SKM-1 treated with dmso at 0.1 percent for 144 hours (cell line): ENCODE data around the gene GID4.

ENCODE experiments used
- DNase-seq: peaks from one replicate; lab custom pipeline; 2025; ENCODE audit not compliant: unreplicated experiment; lab: John Stamatoyannopoulos, UW

The GID4 gene

DNA sequence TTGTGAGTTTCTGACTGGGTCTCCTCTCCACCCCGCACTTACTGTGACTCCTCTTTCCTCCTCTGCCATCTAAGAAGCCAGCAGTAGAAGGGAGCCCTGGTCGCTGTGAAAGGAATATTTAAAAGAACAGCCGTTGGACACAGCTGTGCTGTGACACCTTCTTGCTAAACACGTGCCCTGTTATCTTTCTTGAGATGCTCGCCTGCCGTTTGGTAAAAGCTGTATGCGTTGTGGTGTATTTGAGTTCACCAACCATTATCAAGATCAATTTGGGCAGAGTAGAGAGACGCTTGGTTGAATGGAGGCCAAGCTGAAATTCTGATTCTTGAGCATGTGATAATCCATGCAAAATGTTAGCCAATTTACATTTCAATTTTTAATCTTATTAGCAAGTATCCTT, 3.8 kb downstream of the GID4 start:
- no peak for DNase-seq

DNA sequence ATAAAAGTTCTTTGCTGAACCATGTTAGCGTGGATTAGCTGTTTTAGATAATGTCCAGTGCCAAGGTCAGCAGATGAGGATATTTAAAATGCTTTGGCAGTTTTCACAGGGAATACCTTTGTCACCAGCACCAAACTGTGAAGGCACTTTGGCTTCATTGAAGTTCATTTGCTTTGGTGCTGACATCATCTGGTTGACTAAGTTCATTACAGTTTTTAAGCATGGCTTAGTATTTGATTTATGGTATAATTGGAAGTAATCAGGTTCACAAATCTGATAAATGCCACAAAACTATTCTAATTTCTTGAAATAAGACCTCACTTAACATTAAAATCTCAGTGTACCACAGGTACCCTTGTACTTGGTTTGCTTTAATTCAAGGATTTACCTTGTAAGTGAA, 4.3 kb downstream of the GID4 start:
- no peak for DNase-seq

DNA sequence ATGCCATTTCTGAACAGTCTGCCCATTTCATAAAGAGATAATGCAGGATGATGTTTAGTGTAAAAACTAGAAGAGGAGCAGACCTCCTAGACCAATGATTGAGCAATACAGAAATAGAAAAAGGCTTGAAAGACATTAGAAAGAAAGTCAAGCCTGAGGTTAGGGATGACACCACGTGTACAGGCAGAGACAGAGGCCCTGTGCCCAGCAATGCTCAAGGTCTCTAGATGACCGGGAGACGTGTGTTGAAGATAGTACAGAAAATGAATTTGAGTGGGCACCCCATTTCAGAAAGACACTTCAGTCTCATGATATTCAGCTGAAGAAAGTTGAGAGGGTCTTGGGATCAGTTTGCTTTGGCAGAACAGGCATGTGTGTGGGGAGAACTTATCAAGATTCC, 5.4 kb downstream of the GID4 start:
- DNase-seq, result no peak

DNA sequence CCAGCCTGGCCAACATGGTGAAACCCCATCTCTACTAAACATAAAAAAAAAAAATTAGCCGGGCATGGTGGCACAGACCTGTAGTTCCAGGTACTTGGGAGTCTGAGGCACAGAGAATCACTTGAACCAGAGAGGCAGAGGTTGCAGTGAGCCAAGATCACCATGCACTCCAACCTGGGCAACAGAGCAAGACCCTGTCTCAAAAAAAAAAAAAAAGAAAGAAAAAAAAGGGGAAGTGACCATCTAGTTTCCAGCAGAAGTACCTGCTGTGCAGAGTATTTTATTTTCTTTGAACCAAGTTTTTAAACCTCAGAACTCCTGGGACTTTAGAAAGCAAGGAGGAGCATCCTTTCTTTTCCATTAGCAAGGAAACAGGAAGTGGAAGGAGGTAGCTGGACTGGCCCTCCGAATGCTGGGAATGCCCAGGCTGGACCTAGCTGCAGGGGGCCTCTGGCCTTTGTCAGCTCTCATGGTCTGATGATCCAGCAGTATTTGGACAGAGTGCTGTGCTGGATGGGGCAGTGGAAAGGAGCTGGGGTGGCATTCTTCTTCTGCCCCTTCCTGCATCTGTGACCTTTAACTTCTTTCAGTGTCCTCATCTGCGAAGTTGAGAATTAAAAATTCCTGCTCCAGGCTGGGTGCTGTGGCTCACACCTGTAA, 6.6 kb downstream of the GID4 start:
- no peak for DNase-seq

DNA sequence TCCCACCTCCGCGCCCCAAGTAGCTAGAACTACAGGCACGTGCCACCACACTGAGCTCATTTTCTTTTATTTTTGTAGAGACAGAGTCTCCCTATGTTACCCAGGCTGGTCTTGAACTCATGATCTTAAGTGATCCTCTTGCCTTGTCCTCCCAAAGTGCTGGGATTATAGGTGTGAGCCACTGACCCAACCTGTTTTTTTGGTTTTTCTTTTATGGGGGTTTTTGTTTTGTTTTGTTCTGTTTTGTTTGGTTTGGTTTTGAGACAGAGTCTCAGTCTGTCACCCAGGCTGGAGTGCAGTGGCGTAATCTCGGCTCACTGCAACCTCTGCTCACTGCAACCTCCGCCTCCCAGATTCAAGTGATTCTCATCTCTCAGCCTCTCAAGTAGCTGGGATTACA, 16.4 kb downstream of the GID4 start:
- no peak for DNase-seq

DNA sequence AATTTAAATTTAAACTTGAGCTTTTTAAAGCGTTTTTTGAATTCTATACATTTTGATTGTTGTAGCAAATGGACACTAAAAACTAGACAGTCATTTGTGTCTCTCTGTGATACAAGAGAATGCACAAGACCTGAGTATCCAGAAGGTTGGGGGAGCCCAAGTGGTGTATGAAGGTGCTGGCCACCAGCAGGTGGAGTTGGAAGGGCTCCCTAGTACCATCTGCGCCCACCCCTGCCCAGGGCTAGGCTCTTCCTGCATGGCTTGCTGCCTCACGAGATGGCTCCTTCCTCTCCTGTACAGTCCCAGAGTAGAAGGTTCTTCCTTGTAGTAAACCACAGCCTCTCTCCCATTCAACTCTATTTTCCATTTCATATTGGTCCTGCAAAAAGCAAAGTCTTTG, 17.0 kb downstream of the GID4 start:
- DNase-seq, result no peak

DNA sequence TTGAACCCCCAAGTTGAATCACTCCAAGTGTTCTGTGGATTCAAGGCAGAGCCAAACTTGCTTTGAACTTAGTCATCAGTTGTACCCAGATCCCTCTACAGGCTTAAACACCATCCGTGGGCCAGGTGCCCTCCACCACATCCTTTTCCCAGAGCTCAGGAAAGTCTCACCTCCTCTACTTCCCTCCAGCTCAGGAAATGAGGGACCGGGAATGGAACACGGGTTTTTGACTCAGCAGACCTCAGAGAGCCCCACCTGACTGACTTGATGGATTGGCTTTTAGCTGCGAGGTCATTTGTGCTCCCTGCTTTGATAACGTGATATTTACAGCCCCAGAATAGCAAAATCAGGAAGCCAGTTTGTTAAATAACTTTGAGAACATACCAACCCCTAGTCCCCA, 20.1 kb downstream of the GID4 start:
- no peak for DNase-seq

DNA sequence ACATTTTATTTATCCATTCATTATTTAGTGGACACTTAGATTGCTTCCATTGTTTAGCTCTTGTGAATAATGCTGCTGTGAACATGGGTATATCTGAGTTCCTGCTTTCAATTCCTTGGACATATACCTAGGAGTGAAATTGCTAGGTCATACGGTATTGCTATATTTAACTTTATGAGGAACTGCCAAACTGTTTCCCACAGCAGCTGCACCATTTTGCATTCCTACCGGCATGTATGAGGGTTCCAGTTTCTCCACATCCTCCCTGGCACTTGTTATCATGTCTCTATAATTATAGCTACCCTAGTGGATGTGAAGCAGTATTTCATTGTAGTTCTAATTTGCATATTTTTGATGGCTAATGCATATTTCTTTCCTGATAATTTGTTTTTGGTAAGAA, 24.8 kb downstream of the GID4 start:
- no peak for DNase-seq

DNA sequence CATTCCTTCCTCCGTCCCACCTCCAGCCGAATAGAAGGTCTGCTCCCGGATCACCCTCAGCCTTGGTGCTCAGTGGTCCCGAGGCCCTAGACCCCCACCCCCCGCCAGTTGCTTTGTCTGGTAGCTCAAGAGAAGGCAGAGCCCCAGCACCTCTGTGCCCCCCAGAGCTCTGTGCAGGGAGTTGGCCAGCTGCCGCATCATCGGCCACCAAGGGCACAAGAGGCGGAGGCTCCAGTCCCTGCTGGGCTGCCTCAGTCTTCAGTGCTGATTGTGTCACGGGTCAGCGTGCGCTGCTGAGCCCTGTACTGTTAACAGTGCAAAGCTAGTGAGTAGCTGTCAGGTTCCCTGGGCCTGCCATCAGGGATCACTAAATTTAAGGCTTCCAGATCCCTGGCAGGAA, 26.3 kb downstream of the GID4 start:
- no peak for DNase-seq

DNA sequence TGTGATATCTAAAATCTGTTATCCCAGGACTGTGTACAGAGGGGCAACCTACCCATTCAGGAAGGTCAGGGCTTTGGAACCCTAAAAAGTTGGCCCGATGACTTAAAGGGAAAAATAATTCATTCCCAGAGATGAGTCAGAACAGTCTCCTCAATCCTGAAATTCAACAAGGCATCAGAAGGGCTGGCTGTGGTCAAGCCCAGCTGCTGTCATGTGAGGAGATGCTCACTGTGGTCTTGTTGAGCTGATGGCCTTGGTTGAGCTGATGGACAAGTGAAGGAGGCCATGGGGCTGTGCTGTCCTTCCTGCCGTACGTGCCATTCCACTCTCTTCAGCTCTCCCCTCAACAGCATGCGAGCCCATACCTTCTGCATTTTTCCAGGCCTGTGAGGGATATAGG, 27.7 kb downstream of the GID4 start:
- DNase-seq, result no peak

DNA sequence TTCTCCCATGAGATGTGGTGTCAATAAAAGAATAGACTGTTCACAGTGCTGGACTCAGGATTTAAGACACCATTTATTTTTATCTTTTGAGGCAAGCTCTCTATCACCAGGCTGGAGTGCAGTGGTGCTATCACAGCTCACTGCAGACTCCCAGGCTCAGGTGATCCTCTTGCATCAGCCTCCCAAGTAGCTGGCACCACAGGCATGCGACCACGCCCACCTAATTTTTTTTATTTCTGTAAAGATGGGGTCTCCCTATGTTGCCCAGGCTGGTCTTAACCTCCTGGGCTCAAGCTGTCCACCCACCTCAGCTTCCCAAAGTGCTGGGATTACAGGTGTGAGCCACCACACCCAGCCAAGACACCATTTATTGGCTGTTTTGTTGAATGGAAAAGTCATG, 29.9 kb downstream of the GID4 start:
- DNase-seq, result no peak

DNA sequence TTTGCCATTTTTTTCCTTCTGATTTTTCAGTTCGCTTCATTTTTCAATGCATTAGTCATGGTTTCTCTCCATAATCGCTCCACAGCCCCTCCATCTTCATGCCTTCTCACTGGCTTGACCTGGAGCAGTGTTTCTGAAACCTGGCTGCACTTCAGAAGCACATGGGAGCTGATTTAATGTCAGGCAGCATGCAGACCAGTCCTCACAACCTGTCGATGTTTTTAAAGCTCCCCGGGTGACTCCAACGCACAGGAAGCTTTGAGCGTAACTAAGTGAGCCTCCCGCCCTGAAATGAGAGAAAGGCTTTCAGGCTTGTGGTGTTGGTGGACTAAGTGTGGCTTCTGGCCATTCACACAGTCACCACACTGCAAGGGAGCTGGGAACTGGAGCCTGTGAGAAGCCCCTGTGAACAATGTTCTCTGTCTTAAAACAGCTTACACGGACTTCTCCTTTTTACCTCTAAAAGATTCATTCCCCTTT, 31.7 kb downstream of the GID4 start:
- no peak for DNase-seq

DNA sequence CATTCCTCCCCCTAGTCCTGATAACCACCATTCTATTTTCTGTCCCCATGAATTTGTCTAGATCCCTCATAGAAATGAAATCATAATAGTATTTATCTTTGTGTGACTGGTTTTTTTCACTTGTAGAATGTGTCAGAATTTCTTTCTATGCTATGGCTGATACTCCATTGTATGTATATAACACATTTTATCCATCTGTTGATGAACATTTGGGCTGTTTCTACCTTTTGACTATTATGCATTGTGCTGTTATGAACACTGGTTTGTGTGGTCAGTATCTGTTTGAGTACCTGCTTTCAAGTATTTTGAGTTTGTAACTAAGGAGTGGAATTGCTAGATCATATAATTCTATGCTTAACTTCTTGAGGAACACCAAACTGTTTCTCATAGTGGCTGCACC, 32.5 kb downstream of the GID4 start:
- no peak for DNase-seq

DNA sequence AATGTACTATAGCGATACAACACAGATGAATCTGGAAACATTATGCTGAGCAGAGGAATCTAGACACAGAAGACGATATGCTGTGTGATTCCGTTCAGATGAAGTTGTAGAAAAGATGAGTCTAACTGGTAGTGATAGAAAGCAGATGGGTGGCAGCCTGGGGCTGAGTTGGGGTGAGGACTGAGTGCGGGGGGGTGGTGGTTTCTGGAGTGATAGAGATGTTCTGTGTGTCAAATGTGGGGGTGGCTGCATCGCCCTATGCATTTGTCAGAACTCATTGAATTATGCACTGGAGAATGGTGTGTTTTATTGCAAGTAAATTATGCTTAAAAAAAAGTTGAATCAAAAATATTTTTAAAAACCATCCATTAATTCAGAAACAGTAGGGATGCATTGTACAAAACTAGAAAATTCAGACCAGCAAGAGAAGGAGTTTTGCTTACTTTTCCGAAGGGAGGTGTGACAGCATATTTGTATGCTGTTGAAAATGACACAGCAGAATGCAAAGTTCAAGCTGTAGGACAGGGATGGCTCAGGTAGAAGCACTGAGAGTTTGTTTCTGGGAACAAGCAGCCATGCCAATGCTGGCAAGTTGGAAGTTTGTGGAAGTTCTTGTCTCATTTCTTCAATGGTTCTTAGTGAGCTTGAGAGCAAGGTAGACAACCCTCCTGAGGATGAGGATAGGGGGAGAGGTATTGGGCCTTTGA, 35.5 kb downstream of the GID4 start:
- DNase-seq, result no peak

DNA sequence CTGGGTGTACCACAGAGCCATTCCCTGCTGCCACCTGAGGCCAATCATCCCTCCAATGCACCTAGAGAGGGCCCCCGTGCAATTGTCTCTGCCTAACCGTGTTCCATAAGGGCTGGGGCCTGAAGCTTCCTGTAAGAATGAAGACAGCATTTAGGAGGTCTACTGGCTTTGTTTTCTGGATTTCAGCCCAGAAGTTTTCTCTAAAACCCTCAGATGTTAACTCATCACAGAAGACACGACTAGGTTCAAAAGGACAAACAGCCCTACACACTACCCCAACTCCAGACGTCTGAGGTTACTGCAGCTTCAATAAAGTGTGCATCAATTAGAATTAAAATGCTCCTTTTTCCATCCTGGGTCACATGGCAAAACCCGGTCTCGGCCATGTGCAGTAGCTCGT, 37.7 kb downstream of the GID4 start:
- DNase-seq, result no peak

DNA sequence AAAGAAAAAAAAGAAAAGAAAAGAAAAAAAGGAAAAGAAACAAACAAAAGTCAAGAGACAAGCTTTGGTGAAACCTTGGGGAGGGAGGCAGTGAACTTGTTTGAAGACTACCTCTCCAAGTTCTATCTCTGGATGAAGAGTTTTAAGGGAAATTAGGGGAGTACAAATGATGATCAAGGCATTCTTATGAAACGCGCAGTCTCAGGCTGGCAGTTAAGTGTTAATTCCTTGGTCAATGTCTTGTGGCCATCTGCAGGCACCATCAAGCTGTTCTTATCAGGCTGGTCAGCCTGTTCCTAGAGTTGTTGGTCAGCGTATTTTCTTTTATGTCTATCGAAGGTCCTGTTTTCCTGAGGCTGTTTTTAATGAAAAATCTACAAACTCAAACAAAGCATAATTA, 40.3 kb downstream of the GID4 start:
- DNase-seq, result no peak

DNA sequence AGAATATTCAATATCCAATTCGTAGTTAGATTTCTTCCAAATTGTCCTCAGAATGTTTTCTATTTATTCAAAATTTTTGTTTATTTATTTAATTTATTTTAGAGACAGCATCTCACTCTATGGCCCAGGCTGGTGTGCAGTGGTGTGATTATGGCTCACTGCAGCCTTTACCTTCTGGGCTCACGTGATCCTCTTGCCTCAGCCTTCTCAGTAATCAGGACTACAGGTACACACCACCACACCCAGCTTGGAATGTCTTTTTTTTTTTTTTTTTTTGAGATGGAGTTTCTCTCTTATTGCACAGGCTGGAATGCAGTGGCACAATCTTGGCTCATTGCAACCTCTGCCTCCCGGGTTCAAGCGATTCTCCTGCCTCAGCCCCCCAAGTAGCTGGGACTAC, 45.0 kb downstream of the GID4 start:
- DNase-seq, result no peak

DNA sequence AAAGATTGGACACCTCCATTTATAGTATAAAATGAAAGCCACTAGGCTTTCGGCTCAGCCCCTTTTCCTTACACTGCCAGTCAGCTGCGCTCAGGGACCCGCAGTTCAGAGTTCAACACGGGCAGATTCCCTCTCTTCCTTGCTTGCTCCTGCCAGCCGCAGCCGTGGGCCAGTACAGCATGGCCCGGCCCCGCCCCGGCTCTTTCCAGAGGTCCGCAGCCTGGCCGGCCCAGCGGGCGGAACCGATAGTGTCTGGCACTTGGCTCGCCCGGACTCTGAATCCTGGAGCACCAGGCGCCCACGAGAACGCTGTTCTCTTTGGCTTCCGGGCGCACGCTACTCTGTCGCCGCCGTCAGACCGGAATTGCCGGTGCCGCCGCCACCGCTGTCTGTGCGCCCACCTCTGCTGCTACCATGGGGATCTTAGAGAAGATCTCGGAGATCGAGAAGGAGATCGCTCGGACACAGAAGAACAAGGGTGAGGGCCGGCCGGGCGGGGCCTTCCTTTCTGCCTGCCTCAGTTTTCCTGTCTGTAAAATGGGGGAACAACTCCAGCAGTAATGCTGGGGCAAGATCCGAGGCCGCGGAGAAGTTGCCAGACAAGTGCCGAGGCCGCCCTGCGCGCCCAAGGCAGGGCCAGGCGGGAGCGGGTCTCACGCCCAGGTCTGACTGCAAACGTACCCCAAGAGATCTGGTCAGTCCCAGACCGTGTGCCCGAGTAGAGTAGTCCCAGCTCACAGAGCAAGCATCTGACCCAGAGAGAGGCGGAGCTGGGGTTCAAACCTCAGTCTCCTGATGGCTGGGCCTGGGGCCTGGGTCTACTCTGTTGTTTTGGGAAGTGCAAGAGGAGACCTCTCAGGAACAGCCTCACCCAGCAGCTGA, 48.6 kb downstream of the GID4 start, which contains the start of gene DRG2:
Gene DRG2 (plus strand): TSS at position 339 of the 882 bp plus-strand sequence. CDS start 76 bp downstream, at position 415.
- peak; percentile 87 for DNase-seq

DNA sequence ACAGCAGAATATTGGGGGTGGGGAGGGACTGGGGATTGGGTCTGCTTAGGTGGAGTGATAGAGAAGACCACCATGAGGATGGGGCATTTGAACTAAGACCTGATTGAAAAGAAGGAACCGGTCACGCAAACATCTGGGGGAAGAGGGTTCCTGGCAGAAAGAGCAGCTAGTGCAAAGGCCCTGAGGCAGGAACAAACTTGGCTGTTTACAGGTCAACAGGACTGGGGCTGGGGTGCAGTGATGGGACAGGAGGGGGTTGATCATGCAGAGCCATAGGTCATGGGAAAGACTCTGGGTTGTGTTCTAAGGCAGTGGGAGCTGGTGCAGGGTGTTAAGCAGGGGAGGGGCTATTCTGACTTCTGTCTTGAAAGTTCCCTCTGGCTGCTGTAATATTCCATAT, 50.4 kb downstream of the GID4 start:
- DNase-seq, result no peak

DNA sequence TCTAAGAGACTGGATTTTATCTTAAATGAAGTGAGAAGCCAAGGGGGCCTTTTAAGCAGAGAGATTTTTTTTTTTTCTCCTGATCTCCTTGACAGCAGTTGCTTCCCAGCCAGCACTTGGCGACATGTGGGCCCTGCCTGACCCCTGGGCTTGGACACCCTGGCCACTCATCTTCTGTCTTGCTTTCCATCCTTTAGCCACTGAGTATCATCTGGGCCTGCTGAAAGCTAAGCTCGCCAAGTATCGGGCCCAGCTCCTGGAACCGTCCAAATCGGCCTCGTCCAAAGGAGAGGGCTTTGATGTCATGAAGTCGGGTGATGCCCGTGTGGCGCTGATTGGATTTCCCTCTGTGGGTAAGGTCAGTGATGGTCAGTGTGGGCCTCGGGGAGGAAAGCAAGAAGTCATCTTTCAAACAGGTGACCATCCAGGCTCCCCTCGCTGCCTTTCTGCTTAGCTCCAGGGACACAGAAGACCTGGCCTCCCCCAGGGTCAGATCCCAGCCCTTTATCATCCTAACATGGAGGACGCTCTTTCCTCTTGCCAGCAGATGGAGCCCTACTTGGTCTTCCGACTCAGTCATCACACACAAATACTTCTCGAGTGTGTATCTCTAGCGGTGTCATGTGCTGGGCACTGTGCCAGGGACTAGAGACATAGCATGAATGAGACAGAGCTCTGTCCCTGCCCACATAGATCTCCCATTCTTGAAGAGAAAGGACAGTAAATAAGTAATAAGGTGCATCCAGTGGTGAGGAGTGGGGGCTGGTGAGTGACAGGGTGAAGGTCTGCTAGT, 54.6 kb downstream of the GID4 start:
- no peak for DNase-seq

DNA sequence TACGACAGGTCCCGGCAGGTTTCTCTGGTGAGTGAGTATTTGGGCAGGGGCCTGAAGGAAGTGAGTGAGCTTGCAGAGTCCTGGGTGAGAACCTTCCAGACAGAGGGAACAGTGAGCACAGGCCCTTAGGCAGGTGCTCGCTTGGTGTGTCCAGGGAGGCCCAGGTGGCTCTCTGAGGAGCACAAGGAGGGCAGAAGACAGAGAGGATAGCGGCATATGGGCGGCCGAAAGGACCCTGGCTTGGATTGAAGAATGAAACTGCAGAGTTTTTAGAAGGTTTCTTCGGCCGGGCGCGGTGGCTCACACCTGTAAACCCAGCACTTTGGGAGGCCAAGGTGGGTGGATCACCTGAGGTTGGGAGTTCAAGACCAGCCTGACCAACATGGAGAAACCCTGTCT, 55.2 kb downstream of the GID4 start:
- no peak for DNase-seq
